HG03280 (cell line): ENCODE data around the gene CHP1.
"Not testable (repeated sequence)": the region's sequence is repeated elsewhere in the genome, so short reads cannot be mapped to it uniquely, and the experiment has no call there.

Experiments used
- ATAC-seq: cut with Tn5 transposase; IDR thresholded peaks from one replicate; pipeline ENCODE4 v1.9.1; 2021; ENCODE audit warnings: mild to moderate bottlenecking, moderate library complexity; ENCODE audit not compliant: unreplicated experiment

Gene CHP1

DNA sequence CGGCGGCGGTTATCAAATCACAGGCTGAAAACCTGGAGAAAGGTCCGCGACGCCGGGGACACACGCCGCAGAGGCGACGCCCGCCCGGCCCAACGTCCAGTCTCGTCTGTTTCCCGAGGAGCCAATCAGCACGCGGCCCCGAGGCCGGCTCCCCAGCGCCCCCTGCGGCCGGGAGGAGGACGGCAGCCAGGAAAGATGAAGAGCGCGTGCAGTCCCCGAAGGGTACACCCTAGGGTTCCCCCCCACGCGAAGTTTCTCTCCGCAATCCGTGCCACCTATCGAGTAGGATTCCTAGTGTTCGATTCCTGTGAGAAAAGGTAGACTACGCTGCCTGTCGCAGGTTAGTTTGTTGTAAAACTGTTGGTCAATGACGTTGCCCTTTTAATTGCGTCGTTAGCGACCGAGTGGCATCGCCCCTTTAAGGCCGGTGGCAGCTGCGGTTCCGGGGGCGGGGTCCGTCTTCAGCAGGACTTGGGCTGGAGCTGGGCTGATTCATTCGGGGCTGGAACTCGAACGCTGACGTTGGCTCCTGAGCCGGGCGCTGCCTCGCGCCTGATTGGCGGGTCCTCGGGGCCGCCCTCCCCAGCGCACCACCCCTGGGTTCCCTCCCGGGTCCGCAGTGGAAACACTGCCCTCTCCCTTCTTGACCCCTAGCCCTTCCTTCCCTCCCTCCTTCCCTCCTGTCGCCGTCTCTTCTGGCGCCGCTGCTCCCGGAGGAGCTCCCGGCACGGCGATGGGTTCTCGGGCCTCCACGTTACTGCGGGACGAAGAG, at the start of gene CHP1, which contains the start of gene EXD1:
CHP1 (plus strand) TSS at position 619 of the 772 bp plus-strand sequence; CDS start at position 734, 115 bp downstream.
EXD1 (minus strand) TSS at position 108 of the 772 bp plus-strand sequence. CDS start 4,182 bp downstream, outside the sequence.
- peak; percentile 93 for ATAC-seq

DNA sequence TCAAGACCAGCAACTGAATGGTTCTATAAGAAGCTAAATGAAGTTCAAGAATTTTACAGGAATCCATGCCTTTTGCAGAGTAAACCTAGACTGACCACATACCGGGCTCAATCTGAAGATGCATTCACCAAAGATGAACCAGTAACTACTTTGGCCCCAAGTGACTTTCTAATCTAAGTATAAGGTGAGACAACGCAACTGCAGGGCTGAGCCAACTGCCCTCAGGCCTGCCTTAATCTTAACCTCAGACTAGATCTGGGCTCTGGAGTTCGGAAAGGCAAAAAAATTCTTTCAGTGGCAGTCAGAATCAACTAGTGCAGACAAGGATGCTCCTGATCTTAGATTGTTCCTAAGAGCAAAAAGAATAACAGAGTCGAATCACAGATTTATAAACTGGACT, 48.8 kb upstream of the CHP1 start:
- ATAC-seq, result no peak

DNA sequence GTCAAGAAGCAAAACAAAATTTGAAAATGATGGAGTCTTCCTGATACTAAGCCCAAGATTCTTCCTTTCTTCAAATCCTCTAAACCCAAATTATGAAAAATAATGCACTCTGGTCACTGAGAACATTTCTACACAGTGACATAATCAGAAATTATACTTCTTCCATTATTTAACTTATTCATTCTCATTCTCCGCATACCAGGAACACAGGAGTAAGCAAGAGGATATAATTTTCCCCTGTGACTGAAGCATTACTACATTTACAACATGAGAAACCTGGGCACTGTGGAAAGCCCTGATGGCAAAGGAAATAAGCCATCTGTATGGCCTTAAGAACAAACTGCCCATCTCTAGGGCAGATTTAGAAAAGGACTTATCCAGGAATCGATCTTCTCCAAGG, 47.5 kb upstream of the CHP1 start:
- ATAC-seq, result no peak

DNA sequence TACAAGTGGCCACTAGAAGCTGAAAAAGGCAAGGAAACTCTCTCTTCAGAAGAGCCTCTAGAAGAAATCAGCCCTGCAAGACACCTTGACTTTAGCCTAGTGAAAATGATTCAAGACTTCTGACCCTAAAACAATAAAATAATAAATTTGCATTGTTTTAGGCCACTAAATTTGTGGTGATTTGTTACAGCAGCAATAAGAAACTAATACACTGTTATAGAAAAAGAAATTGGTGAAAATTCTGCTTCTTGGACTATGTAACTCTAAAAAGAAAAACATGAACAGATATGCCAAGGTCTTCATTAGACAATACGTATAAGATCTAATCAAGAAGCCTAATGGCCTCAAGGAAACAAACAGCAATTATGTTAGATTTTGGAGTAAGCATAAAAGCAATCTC, 36.6 kb upstream of the CHP1 start:
- no peak for ATAC-seq

DNA sequence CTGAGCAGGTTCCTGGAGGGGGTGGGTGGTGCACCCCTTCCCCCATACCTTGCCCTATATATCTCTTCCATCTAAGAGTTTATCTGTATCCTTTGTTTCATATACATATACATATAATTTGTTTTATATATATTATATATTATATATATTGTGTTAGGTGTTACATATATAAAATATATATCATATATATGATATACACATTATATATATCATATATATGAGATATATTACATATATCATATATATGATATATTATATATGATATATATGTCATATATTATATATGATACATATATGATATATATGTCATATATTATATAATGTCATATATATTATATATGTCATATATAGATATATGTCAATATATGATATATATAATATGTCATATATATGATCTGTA, 31.6 kb upstream of the CHP1 start:
- no peak for ATAC-seq

DNA sequence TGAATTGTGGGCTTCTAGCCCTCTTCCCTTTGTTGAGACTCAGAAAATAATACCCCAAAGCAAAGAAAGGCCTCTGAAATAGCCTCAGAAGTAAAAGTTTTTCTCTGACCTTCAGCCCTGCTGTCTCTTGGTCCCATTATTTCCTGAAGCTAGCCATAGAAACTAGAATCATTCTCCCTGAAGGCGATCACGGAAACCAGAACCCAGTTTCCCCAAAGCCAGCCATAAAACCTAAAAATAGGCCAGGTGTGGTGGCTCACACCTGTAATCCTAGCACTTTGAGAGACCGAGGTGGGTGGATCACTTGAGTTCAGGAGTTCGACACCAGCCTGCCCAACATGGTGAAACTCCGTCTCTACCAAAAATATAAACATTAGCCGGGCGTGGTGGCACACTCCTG, 27.7 kb upstream of the CHP1 start:
- ATAC-seq, result no peak

DNA sequence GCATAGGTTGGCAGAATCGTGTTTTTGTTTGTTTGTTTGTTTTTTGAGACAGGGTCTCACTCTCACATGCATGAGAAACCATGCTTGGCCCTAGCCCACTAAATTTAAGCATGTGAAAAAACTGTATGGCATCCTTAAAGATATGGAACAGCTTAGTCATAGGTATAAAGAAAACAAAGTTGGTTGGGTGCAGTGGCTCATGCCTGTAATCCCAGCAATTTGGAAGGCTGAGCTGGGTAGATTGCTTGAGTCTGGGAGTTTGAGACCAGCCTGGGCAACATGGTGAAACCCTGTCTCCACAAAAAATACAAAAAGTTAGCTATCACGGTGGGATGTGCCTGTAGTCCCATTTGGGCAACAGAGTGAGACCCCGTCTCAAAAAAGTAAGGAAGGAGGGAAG, 25.8 kb upstream of the CHP1 start:
- ATAC-seq, result no peak

DNA sequence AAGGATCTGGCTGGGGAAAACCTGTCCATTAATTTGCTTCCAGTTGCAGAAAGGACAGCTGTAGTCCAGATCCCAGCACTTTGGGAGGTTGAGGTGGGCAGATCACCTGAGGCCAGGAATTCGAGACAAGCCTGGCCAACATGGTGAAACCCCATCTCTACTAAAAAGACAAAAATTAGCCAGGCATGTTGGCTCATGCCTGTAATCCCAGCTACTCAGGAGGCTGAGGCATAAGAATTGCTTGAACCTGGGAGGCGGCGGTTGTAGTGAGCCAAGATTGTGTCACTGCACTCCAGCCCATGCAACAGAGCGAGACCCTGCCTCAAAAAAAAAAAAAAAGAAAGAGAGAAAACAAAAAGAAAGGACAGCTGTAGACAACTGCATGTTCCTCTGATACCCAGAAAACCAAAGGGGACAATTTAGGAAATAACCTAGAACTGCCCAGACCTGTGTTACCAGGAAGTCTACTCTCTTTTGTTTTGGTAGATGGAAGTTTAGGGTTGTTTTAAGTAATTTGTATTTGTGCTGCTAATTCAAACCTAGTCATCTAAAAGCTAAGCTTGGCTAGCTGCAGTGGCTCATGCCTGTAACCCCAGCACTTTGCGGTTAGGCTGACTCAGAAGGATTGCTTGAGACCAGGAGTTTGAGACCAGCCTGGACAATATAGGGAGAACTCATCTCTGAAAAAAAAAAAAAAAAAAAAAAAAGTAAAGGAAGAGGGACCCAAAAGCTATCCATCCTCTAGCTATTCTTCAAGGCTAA, 23.2 kb upstream of the CHP1 start:
- ATAC-seq, result no peak

DNA sequence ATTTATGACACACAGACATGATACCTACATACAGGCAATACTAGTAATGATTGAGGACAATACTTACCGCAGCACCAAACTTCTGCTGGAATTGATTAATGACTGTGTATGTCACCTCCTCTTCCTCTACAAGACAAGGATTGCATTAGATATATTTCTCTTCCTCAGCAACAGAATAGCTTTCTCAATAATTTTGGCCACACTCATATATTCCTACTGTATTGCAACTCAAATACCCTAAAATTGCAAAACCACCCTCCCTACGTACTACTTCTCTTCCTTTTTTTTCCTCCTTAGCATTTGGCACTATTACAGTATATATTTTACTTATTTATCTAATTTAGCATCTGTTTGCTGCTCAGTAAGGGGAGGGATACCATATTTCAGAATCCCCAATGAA, 15.4 kb upstream of the CHP1 start:
- ATAC-seq, result no peak

DNA sequence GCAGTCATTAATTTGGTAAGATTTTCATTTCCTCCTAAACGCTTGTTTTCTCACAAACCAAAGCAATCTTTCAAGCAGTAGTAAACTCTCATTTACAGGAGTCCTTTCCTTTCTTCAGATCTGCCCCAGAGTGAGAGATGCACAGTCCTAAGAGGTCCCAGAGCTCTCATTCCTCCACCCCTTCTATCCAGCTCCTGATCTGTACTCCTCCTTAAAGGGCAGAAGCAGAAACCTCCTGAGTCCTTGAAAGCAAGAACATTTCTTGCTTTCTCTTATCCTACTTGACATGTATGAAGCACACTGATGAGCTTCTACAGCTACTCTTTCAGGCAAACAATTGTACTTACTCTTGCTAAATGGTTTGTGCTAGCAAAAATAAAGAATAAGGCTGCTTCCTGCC, 12.2 kb upstream of the CHP1 start:
- ATAC-seq, result no peak

DNA sequence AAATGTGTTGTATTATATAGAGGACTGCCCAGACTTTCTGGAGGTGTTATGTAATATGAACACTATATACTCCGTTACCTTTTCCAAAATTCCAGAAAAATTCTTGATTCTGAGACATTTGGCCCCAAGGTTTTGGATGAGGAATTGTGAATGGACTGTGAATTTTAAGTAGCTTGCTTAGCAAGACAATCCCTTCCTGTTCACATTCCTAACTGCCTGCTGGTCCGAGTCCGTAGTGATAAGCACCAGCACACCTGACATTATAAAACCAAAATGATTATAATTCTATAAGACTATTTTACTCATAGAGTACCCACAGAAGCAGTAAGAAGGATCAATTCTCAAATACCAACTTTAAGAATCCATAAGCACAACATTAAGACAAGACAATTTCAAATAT, 11.7 kb upstream of the CHP1 start:
- no peak for ATAC-seq

DNA sequence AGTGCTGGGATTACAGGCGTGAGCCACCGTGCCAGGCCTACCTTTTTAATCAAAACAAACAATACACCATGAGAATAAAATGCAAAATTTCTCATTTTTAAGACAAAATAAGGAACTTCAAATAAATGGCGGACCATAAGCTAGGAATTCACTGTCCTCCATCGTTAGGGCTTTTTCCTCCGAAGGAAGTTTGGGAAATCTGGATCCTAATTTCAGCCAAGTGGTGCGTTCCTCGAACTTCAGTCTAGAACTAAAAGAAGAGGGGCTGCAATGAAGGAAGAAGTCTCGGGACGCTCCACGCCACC, 771 bp upstream of the CHP1 start:
- no peak for ATAC-seq

DNA sequence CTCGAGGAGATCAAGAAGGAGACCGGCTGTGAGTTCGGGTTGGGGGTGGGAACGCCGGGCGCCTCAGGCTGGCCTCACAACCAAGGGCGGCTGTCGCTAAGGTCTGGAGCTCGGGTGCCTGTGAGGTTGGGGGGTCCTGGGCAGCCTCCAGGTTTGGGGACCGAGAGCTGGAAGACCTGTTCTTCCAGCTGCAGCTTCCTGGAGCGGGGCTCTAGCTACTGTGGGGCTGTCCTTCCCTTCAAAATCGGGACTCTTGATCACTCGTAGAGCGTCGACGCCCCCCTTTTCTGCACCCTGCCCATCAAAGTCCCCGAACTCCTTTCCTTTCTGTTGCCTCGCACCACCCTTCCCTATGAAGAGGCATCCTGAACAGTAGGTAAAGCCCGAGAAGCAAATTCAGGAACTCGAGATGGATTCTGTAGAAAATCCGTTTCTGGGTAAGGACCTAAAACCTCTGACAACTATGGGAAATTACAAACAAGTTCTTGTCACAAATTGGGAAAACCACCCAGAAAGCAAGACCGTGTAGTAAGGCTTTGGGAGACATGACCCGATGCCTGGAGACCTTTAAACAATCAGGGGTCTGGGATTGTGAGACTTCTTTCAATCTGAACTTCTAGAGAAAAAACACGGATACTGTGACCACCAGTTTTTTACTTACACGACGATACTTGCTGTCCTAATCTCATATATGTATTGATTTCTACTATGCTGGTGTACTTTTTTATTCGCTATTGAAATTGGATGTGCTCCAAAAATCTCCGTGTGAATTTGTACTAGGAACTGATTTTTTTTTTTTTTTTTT, 556 bp downstream of the CHP1 start:
- ATAC-seq, result peak; percentile 38

DNA sequence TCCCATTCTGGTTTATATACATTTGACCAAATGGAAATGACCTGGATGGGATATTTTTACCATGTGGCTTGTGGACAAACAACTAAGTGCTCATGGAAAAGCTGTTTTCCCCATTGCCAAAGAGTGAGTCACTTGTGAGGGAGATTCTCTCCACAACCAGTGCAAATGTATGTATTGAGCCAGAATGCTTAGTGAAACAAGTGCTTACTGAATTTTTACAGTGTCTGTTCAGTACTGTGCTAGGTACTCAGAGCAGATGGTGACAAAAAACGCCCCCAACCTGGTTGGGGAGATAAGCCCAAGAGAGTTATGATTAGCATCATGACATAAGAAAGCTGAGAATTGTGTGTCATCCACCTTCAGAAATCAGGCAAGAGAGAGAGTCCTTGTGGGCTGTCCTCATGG, 2.3 kb downstream of the CHP1 start:
- no peak for ATAC-seq

DNA sequence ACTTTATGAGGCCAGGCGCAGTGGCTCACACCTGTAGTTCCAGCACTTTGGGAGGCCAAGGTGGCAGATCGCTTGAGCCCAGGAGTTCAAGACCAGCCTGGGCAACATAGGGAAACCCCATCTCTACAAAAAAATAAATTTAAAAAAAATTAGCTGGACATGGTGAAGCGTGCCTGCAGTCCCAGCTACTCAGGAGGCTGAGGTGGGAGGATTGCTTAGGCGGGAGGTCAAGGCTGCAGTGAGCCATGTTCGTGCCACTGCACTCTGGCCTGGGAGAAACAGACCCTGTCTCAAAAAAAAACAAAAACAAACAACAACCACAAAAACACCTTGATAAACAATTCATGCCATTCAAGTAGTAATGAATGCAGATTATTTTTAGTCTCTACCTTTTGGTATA, 4.2 kb downstream of the CHP1 start:
- ATAC-seq, result not testable (repeated sequence)

DNA sequence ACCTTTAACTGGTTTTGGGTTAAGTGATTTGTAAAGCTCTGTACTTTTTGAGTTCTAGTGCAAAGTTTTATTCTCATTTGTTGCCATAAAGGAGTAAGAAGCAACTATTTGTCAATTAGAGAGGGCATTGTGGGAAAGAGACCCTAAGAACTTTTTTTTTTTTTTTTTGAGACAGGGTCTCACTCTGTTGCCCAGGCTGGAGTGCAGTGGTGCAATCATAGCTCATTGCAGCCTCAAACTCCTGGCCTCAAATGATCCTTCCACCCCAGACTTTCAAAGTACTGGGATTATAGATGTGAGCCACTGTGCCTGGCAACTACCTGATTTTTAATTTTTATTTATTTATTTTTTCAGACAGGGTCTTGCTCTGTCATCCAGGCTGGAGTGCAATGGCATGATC, 4.9 kb downstream of the CHP1 start:
- no peak for ATAC-seq

DNA sequence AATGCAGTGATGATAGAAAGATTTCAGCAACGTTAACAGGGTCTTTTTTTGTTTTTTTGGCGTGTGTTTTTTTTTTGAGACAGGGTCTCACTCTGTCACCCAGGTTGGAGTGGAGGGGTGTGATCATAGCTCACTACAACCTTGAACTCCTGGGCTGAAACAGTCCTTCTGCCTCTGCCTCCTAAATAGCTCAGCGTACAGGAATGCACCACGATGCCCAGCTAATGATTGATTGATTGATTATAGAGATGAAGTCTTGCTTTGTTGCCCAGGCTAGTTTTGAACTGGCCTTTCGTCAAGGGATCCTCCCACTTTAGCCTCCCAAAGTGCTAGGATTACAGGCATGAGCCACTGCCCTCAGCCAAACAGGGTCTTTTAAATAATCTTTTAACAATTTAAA, 7.0 kb downstream of the CHP1 start:
- ATAC-seq, result no peak

DNA sequence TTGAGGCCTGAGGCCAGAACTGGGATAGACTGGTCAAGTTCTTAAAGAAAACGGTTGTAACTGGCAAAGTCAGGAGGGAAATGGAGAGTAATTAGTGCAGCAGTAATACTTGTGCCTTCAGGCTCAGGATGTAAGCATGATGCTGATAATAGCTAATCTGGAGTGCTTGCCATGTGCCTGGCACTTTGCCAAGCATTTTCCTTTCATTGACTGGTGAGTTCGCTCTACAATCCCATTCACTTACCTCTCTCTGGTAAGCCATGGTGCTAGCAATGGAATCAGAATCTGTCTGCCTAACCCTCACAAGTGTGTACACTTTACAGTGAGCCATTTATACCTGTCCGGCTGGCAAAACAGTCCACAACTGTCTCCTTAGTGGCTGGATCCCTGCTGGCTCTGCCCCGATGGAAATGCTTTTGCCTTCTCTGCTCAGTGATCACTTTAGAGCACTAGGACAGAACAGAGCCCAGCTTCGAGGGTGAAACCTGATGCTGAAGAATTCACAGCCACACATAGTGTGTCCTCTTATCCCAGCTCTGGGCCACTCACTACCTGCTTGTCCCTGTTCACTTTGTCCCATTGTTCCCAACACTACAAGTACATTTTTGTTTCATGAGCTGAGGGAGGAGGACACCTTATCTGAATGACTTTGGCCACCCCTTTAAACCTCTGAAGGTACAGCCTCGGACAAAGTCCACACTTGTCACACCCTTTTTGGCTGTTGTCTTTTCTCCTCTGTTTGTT, 10.3 kb downstream of the CHP1 start:
- no peak for ATAC-seq

DNA sequence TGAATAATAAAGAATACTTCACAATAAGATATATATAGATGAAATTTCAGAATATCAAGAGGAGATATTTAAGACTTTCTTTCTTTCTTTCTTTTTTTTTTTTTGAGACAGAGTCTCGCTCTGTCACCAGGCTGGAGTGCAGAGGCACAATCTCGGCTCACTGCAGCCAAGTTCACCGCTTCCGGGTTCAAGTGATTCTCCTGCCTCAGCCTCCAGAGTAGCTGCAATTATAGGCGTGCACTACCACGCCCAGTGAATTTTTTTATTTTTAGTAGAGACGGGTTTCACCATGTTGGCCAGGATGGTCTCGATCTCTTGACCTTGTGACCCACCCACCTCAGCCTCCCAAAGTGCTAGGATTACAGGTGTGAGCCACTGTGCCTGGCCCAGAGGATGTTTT, 19.7 kb downstream of the CHP1 start:
- not testable (repeated sequence) for ATAC-seq

DNA sequence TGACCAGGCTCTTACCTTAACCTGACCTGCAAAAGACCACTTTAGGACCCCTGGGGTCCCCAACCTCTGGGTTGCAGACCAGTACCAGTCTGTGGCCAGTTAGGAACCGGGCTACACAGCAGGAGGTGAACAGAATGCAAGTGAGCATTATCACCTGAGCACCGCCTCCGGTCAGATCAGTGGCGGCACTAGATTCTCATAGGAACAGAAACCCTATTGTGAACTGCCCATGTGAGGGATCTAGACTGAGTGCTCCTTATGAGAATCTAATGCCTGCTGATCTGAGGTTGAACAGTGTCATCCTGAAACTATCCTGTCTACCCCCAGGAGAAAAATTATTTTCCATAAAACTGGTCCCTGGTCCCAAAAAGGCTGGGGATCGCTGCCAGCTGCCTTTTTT, 20.3 kb downstream of the CHP1 start:
- ATAC-seq, result no peak

DNA sequence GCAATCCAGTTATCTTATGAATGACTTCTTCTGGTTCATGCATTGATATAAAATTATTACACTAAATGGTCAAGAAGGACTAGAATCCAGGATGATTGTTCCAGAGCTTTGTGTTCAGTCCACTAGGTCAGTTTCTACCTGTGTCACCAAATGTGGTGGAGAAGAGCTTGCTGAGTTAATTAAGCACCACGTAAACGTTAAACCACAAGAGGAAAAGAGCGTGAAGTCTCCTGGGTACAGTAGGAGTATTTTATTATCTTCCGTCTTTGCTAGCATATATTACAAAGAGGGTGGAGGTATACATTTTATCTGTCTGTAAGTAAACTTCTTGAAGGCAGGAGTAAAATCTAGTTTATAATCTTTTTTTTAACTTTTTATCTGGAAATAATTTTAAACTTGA, 23.5 kb downstream of the CHP1 start:
- no peak for ATAC-seq
